H1 (cell line): Measurements from ENCODE around the gene KLF2. TPM values are rescaled to one million over a fixed set of nuclear protein-coding genes. Genes with fewer than 3 reads are reported as not detected.

Source experiments
- CTCF ChIA-PET: fragments of 300-600 bp; sonication (Branson Sonifier 250); formaldehyde crosslinking; loops from one replicate; lab custom pipeline; 2021; ENCODE audit not compliant: partially characterized antibody; lab: Charles Lee
- POLR2A ChIA-PET: fragments of 300-600 bp; sonication (Branson Sonifier 250); formaldehyde crosslinking; loops from one replicate; lab custom pipeline; 2021; ENCODE audit warnings: inconsistent platforms; ENCODE audit not compliant: partially characterized antibody; lab: Charles Lee
- DNase-seq, 2 experiments: peaks; one replicate each; pipeline versions ENCODE4 v3.0.0 to v3.0.0-alpha.2; 2010 to 2022; ENCODE audit warnings: low spot score in 2 of 2, low read depth in 1 of 2, mixed read lengths in 1 of 2
- FAIRE-seq: peaks from 2 replicates; lab custom pipeline; 2011; peaks lifted over from hg19 to GRCh38; lab: Jason Lieb, UNC
- H2AFZ ChIP-seq: 2 replicates; pipeline ENCODE4 v1.8.1; 2012; ENCODE audit warnings: low read length, inconsistent platforms
- H2AK5ac ChIP-seq: 2 replicates; pipeline ENCODE4 v1.6.1; 2013; ENCODE audit warnings: low read depth, low read length
- H2BK120ac ChIP-seq: replicated peaks from 2 replicates; pipeline ENCODE3; 2013; ENCODE audit warnings: low read depth, low read length, inconsistent platforms
- H2BK12ac ChIP-seq: 2 replicates; pipeline ENCODE4 v1.6.1; 2013; ENCODE audit warnings: low read depth, low read length
- H2BK15ac ChIP-seq: 2 replicates; pipeline ENCODE4 v1.6.1; 2013; ENCODE audit warnings: low read length
- H2BK20ac ChIP-seq: 2 replicates; pipeline ENCODE4 v1.6.1; 2013; ENCODE audit warnings: low read length
- H2BK5ac ChIP-seq: 2 replicates; pipeline ENCODE4 v1.6.1; 2013; ENCODE audit warnings: low read depth, low read length
- H3K14ac ChIP-seq: 2 replicates; pipeline ENCODE4 v1.6.1; 2013; ENCODE audit warnings: inconsistent platforms; ENCODE audit not compliant: insufficient read length
- H3K18ac ChIP-seq: 2 replicates; pipeline ENCODE4 v1.6.1; 2013; ENCODE audit warnings: low read length; ENCODE audit errors: extremely low read depth
- H3K23ac ChIP-seq: 2 replicates; pipeline ENCODE4 v1.6.1; 2013; ENCODE audit warnings: inconsistent platforms; ENCODE audit not compliant: insufficient read length
- H3K23me2 ChIP-seq: 2 replicates; pipeline ENCODE4 v1.6.1; 2013; ENCODE audit warnings: low read depth, low read length
- H3K27ac ChIP-seq: 2 replicates; pipeline ENCODE4 v1.6.1; 2011; ENCODE audit warnings: low read depth, low read length, inconsistent platforms
- H3K27me3 ChIP-seq, 4 experiments: replicated peaks in 1 of 4; 1 replicate in 1 of 4; 2 replicates in 3 of 4; pipeline versions ENCODE4 v1.6.1 to v1.8.1; 2011 to 2013; ENCODE audit warnings: low read length in 3 of 4, mild to moderate bottlenecking in 3 of 4, inconsistent platforms in 2 of 4, mixed read lengths in 2 of 4, moderate library complexity in 1 of 4; ENCODE audit not compliant: control insufficient read depth in 3 of 4, insufficient read depth in 3 of 4; ENCODE audit errors: extremely low read depth in 1 of 4
- H3K36me3 ChIP-seq, 4 experiments: 2 replicates each; pipeline versions ENCODE4 v1.6.1 to v1.8.1; 2011 to 2013; ENCODE audit warnings: mild to moderate bottlenecking in 4 of 4, low read length in 3 of 4, moderate library complexity in 2 of 4, control low read depth in 1 of 4, inconsistent platforms in 1 of 4; ENCODE audit not compliant: insufficient read depth in 4 of 4, control insufficient read depth in 2 of 4
- H3K4ac ChIP-seq: replicated peaks from 2 replicates; pipeline ENCODE3; 2013; ENCODE audit warnings: low read length, low read depth, mixed read lengths, inconsistent platforms; ENCODE audit not compliant: insufficient read length
- H3K4me1 ChIP-seq, 4 experiments: replicated peaks in 1 of 4; 1 replicate in 1 of 4; 2 replicates in 3 of 4; pipeline versions ENCODE4 v1.6.1 to v1.8.1; 2011 to 2013; ENCODE audit warnings: low read length in 3 of 4, inconsistent platforms in 2 of 4, mixed read lengths in 1 of 4; ENCODE audit not compliant: insufficient read depth in 4 of 4, control insufficient read depth in 3 of 4
- H3K4me2 ChIP-seq, 2 experiments: 2 replicates each; pipeline versions ENCODE4 v1.6.1 to v1.8.1; 2011 to 2013; ENCODE audit warnings: low read depth in 2 of 2, low read length in 2 of 2, control low read depth in 1 of 2, inconsistent platforms in 1 of 2, mild to moderate bottlenecking in 1 of 2; ENCODE audit not compliant: insufficient read depth in 1 of 2
- H3K4me3 ChIP-seq, 4 experiments: fragments of 200-600, 300-600 bp in 1 of 4; sonication (generic), shearing (Covaris generic), sonication (Bioruptor Twin) in 1 of 4; 2 replicates each; pipeline versions ENCODE4 v1.5.1 to v1.8.1; 2011 to 2016; ENCODE audit warnings: low read length in 4 of 4, low read depth in 3 of 4, control low read depth in 2 of 4, inconsistent platforms in 2 of 4, mild to moderate bottlenecking in 2 of 4, mixed read lengths in 1 of 4, moderate library complexity in 1 of 4; ENCODE audit not compliant: insufficient read depth in 2 of 4; ENCODE audit errors: extremely low read depth in 1 of 4
- H3K56ac ChIP-seq: replicated peaks from 2 replicates; pipeline ENCODE3; 2013; ENCODE audit warnings: low read depth, mild to moderate bottlenecking, mixed read lengths, low read length, inconsistent platforms; ENCODE audit not compliant: insufficient read length
- H3K79me1 ChIP-seq: 2 replicates; pipeline ENCODE4 v1.6.1; 2013; ENCODE audit warnings: low read depth, low read length, control low read depth
- H3K79me2 ChIP-seq, 2 experiments: 2 replicates each; pipeline versions ENCODE4 v1.6.1 to v1.8.1; 2012 to 2013; ENCODE audit warnings: low read length in 2 of 2, mild to moderate bottlenecking in 2 of 2, inconsistent platforms in 1 of 2; ENCODE audit not compliant: insufficient read depth in 2 of 2, control insufficient read depth in 1 of 2
- H3K9ac ChIP-seq, 4 experiments: replicated peaks in 1 of 4; 1 replicate in 1 of 4; 2 replicates in 3 of 4; pipeline versions ENCODE4 v1.6.1 to v1.8.1; 2011 to 2013; ENCODE audit warnings: low read depth in 3 of 4, low read length in 3 of 4, control low read depth in 2 of 4, mild to moderate bottlenecking in 2 of 4, moderate library complexity in 2 of 4, inconsistent platforms in 1 of 4; ENCODE audit errors: extremely low read depth in 1 of 4
- H3K9me3 ChIP-seq, 2 experiments: 2 replicates each; pipeline versions ENCODE4 v1.6.1 to v1.8.1; 2012 to 2013; ENCODE audit warnings: mild to moderate bottlenecking in 2 of 2, moderate library complexity in 2 of 2, control low read depth in 1 of 2, inconsistent platforms in 1 of 2, low read depth in 1 of 2, low read length in 1 of 2, mixed read lengths in 1 of 2; ENCODE audit not compliant: insufficient read depth in 2 of 2
- H4K20me1 ChIP-seq, 2 experiments: replicated peaks in 1 of 2; 2 replicates each; pipeline versions ENCODE3 to v1.8.1; 2011 to 2013; ENCODE audit warnings: inconsistent platforms in 2 of 2, low read length in 2 of 2, mild to moderate bottlenecking in 1 of 2; ENCODE audit not compliant: insufficient read depth in 2 of 2, control insufficient read depth in 1 of 2
- H4K5ac ChIP-seq: 2 replicates; pipeline ENCODE4 v1.6.1; 2013; ENCODE audit warnings: low read length, low read depth, mixed read lengths, inconsistent platforms; ENCODE audit not compliant: insufficient read length
- H4K8ac ChIP-seq: 2 replicates; pipeline ENCODE4 v1.8.0; 2013; ENCODE audit warnings: mild to moderate bottlenecking, moderate library complexity, low read length, inconsistent platforms; ENCODE audit not compliant: insufficient read depth; ENCODE audit errors: extremely low read depth
- H4K91ac ChIP-seq: replicated peaks from 2 replicates; pipeline ENCODE3; 2013; ENCODE audit warnings: low read length, mixed read lengths, inconsistent platforms; ENCODE audit not compliant: insufficient read length
- RAD21 ChIP-seq, 2 experiments: IDR thresholded peaks in 1 of 2; conservative IDR thresholded peaks in 1 of 2; 2 replicates each; pipeline ENCODE4 v1.6.1; 2011; ENCODE audit warnings: low read depth in 2 of 2, low read length in 2 of 2, improper control_type of control experiment in 1 of 2, inconsistent platforms in 1 of 2, mild to moderate bottlenecking in 1 of 2, moderate library complexity in 1 of 2
- SIRT6 ChIP-seq: IDR thresholded peaks from one replicate; pipeline ENCODE4 v1.7.1; 2012; ENCODE audit warnings: low read length, inconsistent platforms
- SIX5 ChIP-seq: IDR thresholded peaks from 2 replicates; pipeline ENCODE4 v1.6.1; 2011; ENCODE audit warnings: mild to moderate bottlenecking, low read depth, low read length
- SP1 ChIP-seq: IDR thresholded peaks from 2 replicates; pipeline ENCODE4 v1.6.1; 2011; ENCODE audit warnings: low read depth, low read length
- TBP ChIP-seq: IDR thresholded peaks from 2 replicates; pipeline ENCODE4 v1.6.1; 2011; ENCODE audit warnings: low read depth, low read length, improper control_type of control experiment
- TCF12 ChIP-seq: IDR thresholded peaks from 2 replicates; pipeline ENCODE4 v1.6.1; 2011; ENCODE audit warnings: low read depth, mild to moderate bottlenecking, low read length
- YY1 ChIP-seq: IDR thresholded peaks from 2 replicates; pipeline ENCODE4 v1.6.1; 2011; ENCODE audit warnings: low read depth, mild to moderate bottlenecking, low read length
- WGBS, 2 experiments: shearing (Covaris generic) in 1 of 2; methylation state at CpG; one replicate each; pipeline versions ENCODE4 v1.1.6 to v1.1.7; 2013 to 2015; ENCODE audit warnings: low lambda C conversion rate in 2 of 2, mixed read lengths in 2 of 2, inconsistent platforms in 1 of 2, low coverage in 1 of 2, missing lambda C conversion rate in 1 of 2; ENCODE audit not compliant: insufficient replicate concordance in 2 of 2, insufficient coverage in 1 of 2, insufficient read length in 1 of 2; ENCODE audit errors: extremely low coverage in 1 of 2, missing lambda C conversion rate in 1 of 2; 5-methylcytosine and 5-hydroxymethylcytosine counted together
- polyA plus RNA-seq, 7 experiments: library from polyadenylated mRNA; depleted of rRNA in 3 of 7; stranded (reverse) in 5 of 7; unstranded in 2 of 7; fragments of >200 nt in 5 of 7; fragments of 200-250 nt in 2 of 7; gene quantifications; 1 replicate in 5 of 7; 2 replicates in 1 of 7; 4 replicates in 1 of 7; pipeline versions ENCODE4 v1.2.1 to v1.2.3, GENCODE V29; 2011 to 2013; ENCODE audit warnings: missing spikeins in 2 of 7, mixed read lengths in 2 of 7
- total RNA-seq: library from RNA; stranded (reverse); fragmentation: NEBNext Ultra II Directional; extraction: Animal tissue kit (Norgen Biotek cat#: 25700); gene quantifications from 2 replicates; pipeline ENCODE4 v1.2.1, GENCODE V29; 2021

Gene KLF2
- total and polyA plus RNA-seq, 2 of the 8 experiments (the other 6 are each of a cell fraction or from before 2014, with no cell fraction given) = 0.19 to 0.33 TPM

DNA sequence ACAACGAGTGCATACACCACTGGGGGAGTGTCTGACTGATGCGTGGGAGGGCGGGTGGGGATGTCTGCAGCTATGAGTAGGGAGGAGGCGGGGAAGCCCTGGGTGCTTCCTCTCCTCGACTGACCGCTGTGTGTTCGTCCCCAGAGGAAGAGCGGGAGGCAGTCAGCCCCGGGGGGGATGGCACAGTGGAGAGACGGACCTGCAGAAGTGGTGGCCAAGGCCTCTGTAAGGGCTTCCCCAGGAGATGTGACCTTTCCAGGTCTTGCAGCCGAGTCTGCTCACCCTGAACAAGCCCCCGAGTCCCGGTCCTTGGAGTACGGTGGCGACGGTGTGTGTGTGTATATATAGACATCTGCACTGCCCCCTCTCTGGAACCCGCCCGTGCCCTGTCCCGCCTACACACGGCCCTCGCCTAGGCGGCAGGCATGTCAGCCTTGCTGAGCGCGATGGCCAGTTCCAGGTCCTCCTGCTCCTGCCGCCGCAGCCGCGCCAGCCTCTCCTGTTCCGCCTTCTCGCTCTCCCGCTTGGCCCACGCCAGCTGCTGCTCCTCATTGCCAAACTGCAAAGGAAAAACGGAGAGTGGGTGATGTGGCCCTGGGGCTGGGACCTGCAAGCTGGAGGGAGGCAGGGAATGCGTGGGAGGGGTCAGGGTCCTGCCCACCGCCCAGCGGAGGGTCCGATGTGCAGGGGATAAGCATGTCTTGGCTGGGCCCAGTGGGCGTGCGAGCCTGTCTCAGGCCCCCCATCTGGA is 30.8 kb downstream of the KLF2 start:
- Histone ChIP-seq H3K79me1 (no peaks in the 10 kb centered on the region), H3K36me3 (peaks cover 0 to 6% (median 0%) of the 10 kb centered on the region in 4 experiments; a peak in 2 of 8 replicates), H2AFZ (no peak overlapping the region), H3K27me3 (no peaks in the 10 kb centered on the region), H3K18ac (no peak overlapping the region), H3K27ac (no peak overlapping the region), H2BK15ac (no peak overlapping the region), H2BK120ac (no peak overlapping the region), H4K91ac (no peak overlapping the region), H3K4me2 (no peak overlapping the region), H2BK20ac (no peak overlapping the region), H4K20me1 (no peaks in the 10 kb centered on the region), H3K4me3 (no peak overlapping the region), H3K14ac (no peak overlapping the region), H2BK12ac (no peak overlapping the region), H4K5ac (no peak overlapping the region), H3K4ac (no peak overlapping the region), H3K9me3 (no peaks in the 10 kb centered on the region), H2BK5ac (no peak overlapping the region)
- POLR2A ChIA-PET = no interaction called here
- DNase-seq (no peak), FAIRE-seq (no peak)
- WGBS, 2 experiments = 96% methylated on average over 31 of the region's 39 CpGs; no CpG with 5 or more reads in 1 of the 2 experiments
- TF ChIP-seq SIRT6 (no peak), RAD21 (IDR thresholded peaks at IDR 0.05 in 1 of 2, conservative IDR thresholded peaks at IDR 0.05 in 1 of 2; ENCODE audit: low read depth in 2 of 2, low read length in 2 of 2) (no peak), YY1 (no peak), SIX5 (no peak), TBP (no peak), SP1 (no peak), TCF12 (no peak)
- TF ChIP-seq, all 59 proteins: peak for 0
- no peaks in the 10 kb centered on the region for H3K79me2 ChIP-seq
- CTCF ChIA-PET = no interaction called here
- H3K23me2 ChIP-seq = no peaks in the 10 kb centered on the region
- no peak overlapping the region; a peak in 1 of 7 replicates for H3K9ac ChIP-seq
- H4K8ac ChIP-seq = peak overlapping the region; percentile 68
- H2AK5ac ChIP-seq = no peak overlapping the region
- H3K23ac ChIP-seq = no peak overlapping the region
- H3K4me1 ChIP-seq = no peaks in the 10 kb centered on the region
- H3K56ac ChIP-seq = no peak overlapping the region
